Progenitor cell of endocrine pancreas (in vitro differentiated cells): Measurements from ENCODE around the gene PRTFDC1. TPM values are rescaled to one million over a fixed set of nuclear protein-coding genes. Genes with fewer than 3 reads are reported as not detected.

Experiments
- DNase-seq: peaks from one replicate; pipeline ENCODE4 v3.0.0; 2021; ENCODE audit warnings: low spot score; ENCODE audit not compliant: unreplicated experiment
- H3K27ac Mint-ChIP-seq: 2 replicates; pipeline ENCODE4 v1.8.0; 2021; ENCODE audit warnings: mild to moderate bottlenecking, moderate library complexity, mixed read lengths
- H3K27me3 Mint-ChIP-seq: 2 replicates; pipeline ENCODE4 v1.8.0; 2021; ENCODE audit warnings: mixed read lengths
- H3K36me3 Mint-ChIP-seq: 2 replicates; pipeline ENCODE4 v1.8.0; 2022; ENCODE audit warnings: mixed read lengths; ENCODE audit not compliant: insufficient read depth
- H3K4me1 Mint-ChIP-seq: 2 replicates; pipeline ENCODE4 v1.8.0; 2021; ENCODE audit warnings: low read depth, mixed read lengths
- H3K4me3 Mint-ChIP-seq: 2 replicates; pipeline ENCODE4 v1.8.0; 2021; ENCODE audit warnings: low read depth, mild to moderate bottlenecking, moderate library complexity, mixed read lengths
- H3K9me3 Mint-ChIP-seq: 2 replicates; pipeline ENCODE4 v1.8.0; 2021; ENCODE audit warnings: low read depth, mixed read lengths
- total RNA-seq: library from RNA; stranded (reverse); gene quantifications from 2 replicates; pipeline ENCODE4 v1.2.1, GENCODE V29; 2021
- TF ChIP-seq, protein P1 (sequence below): fragments of 200-600 bp; sonication (generic); IDR thresholded peaks from one replicate; pipeline ENCODE4 v1.5.0; 2021; ENCODE audit warnings: antibody characterized with exemption, mild to moderate bottlenecking; ENCODE audit not compliant: unreplicated experiment

PRTFDC1 gene
- total RNA-seq, 1 donor from 2014 or later = 35.4 TPM

DNA sequence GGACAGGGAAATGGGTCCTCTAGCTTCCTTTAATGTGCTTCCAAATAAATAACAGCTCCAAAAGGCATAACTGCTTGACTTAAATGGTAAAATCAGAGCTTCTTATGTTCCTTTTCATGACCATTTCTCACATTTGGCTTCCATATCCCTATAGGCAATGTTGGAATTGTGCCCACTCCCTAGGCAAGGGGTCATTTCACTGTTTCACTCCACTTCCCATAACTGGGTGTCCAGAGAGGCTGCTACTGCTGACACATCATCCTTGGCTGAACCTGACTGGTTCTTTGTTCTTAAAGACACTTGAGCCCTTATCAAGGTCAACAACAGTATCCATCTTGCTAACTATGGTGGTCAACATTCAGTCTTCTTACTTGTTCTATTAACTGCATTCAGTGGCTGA lies 37.1 kb downstream of the PRTFDC1 start:
- TF ChIP-seq, protein P1, sequence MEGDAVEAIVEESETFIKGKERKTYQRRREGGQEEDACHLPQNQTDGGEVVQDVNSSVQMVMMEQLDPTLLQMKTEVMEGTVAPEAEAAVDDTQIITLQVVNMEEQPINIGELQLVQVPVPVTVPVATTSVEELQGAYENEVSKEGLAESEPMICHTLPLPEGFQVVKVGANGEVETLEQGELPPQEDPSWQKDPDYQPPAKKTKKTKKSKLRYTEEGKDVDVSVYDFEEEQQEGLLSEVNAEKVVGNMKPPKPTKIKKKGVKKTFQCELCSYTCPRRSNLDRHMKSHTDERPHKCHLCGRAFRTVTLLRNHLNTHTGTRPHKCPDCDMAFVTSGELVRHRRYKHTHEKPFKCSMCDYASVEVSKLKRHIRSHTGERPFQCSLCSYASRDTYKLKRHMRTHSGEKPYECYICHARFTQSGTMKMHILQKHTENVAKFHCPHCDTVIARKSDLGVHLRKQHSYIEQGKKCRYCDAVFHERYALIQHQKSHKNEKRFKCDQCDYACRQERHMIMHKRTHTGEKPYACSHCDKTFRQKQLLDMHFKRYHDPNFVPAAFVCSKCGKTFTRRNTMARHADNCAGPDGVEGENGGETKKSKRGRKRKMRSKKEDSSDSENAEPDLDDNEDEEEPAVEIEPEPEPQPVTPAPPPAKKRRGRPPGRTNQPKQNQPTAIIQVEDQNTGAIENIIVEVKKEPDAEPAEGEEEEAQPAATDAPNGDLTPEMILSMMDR = no peak
- no peak for DNase-seq
- peaks cover 5% of the 10 kb centered on the region for H3K9me3 Mint-ChIP-seq
- no peak overlapping the region for H3K4me3 Mint-ChIP-seq
- H3K4me1 Mint-ChIP-seq = no peaks in the 10 kb centered on the region
- peaks cover 11% of the 10 kb centered on the region for H3K36me3 Mint-ChIP-seq
- no peak overlapping the region for H3K27ac Mint-ChIP-seq
- no peaks in the 10 kb centered on the region for H3K27me3 Mint-ChIP-seq

DNA sequence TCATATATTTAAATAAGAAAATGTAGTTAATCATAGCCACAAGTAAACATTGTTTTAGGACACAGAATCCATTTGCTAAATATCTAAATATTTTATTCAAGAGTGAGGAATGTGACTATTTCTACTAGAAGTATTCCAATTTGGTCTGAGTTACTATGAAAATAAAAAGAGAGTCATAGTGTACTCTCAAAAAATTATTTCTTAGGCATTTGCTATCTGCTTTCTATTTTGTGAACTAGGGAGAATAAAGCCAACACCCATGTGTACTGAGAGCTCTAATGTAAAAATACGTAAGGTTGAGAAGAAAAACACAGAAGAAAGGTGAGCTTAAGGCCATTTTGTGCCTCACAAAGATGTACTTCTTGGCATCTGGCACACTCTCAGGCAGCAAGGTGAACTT lies 38.3 kb downstream of the PRTFDC1 start:
- no peaks in the 10 kb centered on the region for H3K4me1 Mint-ChIP-seq
- no peaks in the 10 kb centered on the region for H3K27me3 Mint-ChIP-seq
- DNase-seq = no peak
- H3K27ac Mint-ChIP-seq = no peak overlapping the region
- peaks cover 4% of the 10 kb centered on the region for H3K36me3 Mint-ChIP-seq
- H3K4me3 Mint-ChIP-seq = no peak overlapping the region
- TF ChIP-seq, protein P1 = no peak
- no peaks in the 10 kb centered on the region for H3K9me3 Mint-ChIP-seq

DNA sequence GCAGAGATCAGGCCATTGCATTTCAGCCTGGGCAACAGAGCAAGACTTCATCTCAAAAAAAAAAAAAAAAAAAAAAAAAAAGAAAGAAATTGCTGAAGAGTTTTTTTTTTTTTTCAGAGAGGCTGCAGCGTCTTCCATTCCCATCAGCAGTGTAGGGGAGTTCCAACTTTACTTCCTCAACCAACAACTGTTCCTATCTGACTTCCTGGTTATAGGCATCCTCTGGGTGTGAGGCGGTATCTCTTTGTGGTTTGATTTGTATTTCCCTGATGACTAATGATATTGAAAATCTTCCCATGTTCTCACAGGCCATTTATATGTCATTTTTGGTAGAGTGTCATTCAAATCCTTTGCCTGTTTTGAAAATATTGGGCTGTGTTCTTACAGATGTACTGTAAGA lies 40.2 kb downstream of the PRTFDC1 start:
- H3K4me3 Mint-ChIP-seq = no peak overlapping the region
- H3K4me1 Mint-ChIP-seq = no peaks in the 10 kb centered on the region
- H3K27me3 Mint-ChIP-seq = no peaks in the 10 kb centered on the region
- DNase-seq = no peak
- H3K27ac Mint-ChIP-seq = no peak overlapping the region
- peaks cover 2% of the 10 kb centered on the region for H3K36me3 Mint-ChIP-seq
- no peaks in the 10 kb centered on the region for H3K9me3 Mint-ChIP-seq
- TF ChIP-seq, protein P1 = no peak

DNA sequence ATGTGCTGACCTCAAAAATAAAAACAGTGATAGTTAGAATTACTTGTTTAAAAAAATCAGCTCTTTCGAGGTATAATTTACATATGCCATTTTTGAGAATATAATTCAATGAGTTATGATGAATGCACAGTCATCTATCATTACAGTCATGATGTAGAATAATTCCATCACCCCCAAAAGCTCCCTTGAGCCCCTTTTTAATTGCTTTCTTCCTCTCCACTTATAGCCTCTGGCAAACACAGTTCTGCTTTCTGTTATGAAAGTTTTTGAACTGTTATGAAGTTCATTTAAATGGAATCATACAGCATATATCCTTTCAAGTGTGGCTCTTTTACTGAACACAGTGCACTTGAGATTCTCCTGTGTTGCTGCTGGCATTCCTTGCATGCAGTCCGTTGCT lies 41.4 kb downstream of the PRTFDC1 start:
- DNase-seq = no peak
- TF ChIP-seq, protein P1 = no peak
- Mint-ChIP-seq H3K4me3 (no peak overlapping the region), H3K27me3 (no peaks in the 10 kb centered on the region), H3K9me3 (no peaks in the 10 kb centered on the region), H3K36me3 (peaks cover 11% of the 10 kb centered on the region), H3K4me1 (no peaks in the 10 kb centered on the region), H3K27ac (no peak overlapping the region)

DNA sequence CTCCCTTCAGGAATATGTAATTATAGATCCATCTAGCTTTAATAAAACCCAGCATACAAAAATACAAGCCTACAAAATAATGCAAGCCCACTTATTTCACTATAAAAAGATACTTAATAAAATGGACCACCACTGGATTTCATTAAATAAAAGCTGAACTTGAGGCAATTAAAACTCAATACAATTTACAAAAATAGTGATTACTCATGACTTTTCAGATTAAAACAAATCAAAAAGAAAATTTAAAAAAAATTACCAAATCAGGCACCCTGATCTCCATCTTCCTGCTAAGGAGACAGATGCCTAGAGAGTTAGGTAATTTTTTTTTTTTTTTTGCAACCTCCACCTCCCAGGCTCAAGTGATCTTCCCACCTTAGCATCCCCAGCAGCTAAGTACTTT lies 41.8 kb downstream of the PRTFDC1 start:
- peaks cover 12% of the 10 kb centered on the region for H3K36me3 Mint-ChIP-seq
- no peak for DNase-seq
- no peaks in the 10 kb centered on the region for H3K27me3 Mint-ChIP-seq
- no peak overlapping the region for H3K4me3 Mint-ChIP-seq
- TF ChIP-seq, protein P1 = no peak
- H3K4me1 Mint-ChIP-seq = no peaks in the 10 kb centered on the region
- no peaks in the 10 kb centered on the region for H3K9me3 Mint-ChIP-seq
- no peak overlapping the region for H3K27ac Mint-ChIP-seq
